HG02884 (cell line): Measurements from ENCODE around the gene CAMTA1.

Source experiments
- ATAC-seq: cut with Tn5 transposase; IDR thresholded peaks from one replicate; pipeline ENCODE4 v1.9.1; 2021; ENCODE audit warnings: mild to moderate bottlenecking, moderate library complexity; ENCODE audit not compliant: unreplicated experiment

Gene CAMTA1

GRCh38 chr1:7236844-7237515 lies 451.7 kb downstream of the CAMTA1 start:
- ATAC-seq: no peak

GRCh38 chr1:7247158-7247557 lies 461.9 kb downstream of the CAMTA1 start:
- no peak for ATAC-seq

GRCh38 chr1:7247791-7248548 lies 462.7 kb downstream of the CAMTA1 start:
- ATAC-seq: no peak

- no peak for ATAC-seq
These were observed 463.4 kb downstream of the CAMTA1 start for GRCh38 chr1:7248549-7249199.

GRCh38 chr1:7249516-7249915 lies 464.3 kb downstream of the CAMTA1 start:
- no peak for ATAC-seq

GRCh38 chr1:7250176-7250575 lies 464.9 kb downstream of the CAMTA1 start:
- no peak for ATAC-seq

GRCh38 chr1:7250597-7251453 lies 465.6 kb downstream of the CAMTA1 start:
- ATAC-seq: no peak

- no peak for ATAC-seq
These were observed 466.2 kb downstream of the CAMTA1 start for GRCh38 chr1:7251454-7251800.

GRCh38 chr1:7252411-7253117 lies 467.3 kb downstream of the CAMTA1 start:
- ATAC-seq: no peak

- ATAC-seq: no peak
These were observed 467.8 kb downstream of the CAMTA1 start for GRCh38 chr1:7253118-7253480.

- no peak for ATAC-seq
These were observed 468.8 kb downstream of the CAMTA1 start for GRCh38 chr1:7253988-7254587.

GRCh38 chr1:7255303-7256058 lies 470.2 kb downstream of the CAMTA1 start:
- no peak for ATAC-seq

- ATAC-seq: no peak
These were observed 471.3 kb downstream of the CAMTA1 start for GRCh38 chr1:7256526-7256925.

- no peak for ATAC-seq
These were observed 472.0 kb downstream of the CAMTA1 start for GRCh38 chr1:7257225-7257624.

GRCh38 chr1:7258589-7259135 lies 473.4 kb downstream of the CAMTA1 start:
- ATAC-seq: no peak

GRCh38 chr1:7259955-7260354 lies 474.7 kb downstream of the CAMTA1 start:
- no peak for ATAC-seq

- no peak for ATAC-seq
These were observed 476.2 kb downstream of the CAMTA1 start for GRCh38 chr1:7261490-7261889.

GRCh38 chr1:7262611-7263010 lies 477.4 kb downstream of the CAMTA1 start:
- no peak for ATAC-seq
